Measurements from ENCODE around the gene PPIA.
"Not testable (repeated sequence)": the region's sequence is repeated elsewhere in the genome, so short reads cannot be mapped to it uniquely, and the experiment has no call there.

PPIA gene

GRCh38 chr7:44843440-44843839 lies 47.0 kb downstream of the PPIA start:
- DNase-seq = not testable (repeated sequence)

- no peak for DNase-seq
These were observed 49.0 kb downstream of the PPIA start for GRCh38 chr7:44845451-44845850.

DNA sequence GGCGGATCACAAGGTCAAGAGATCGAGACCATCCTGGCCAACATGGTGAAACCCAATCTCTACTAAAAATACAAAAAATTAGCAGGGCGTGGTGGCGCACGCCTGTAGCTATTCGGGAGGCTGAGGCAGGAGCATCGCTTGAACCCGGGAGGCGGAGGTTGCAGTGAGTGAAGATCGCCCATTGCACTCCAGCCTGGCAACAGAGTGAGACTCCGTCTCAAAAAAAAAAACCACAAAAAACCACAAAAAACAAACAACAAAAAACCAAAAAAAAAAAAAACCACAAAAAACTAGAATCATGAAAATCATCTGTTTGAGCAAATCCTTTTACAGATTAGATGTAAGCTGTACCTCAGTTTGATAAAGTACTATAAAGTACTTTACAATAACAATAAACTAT lies 49.9 kb downstream of the PPIA start:
- peak; percentile 8 to 49 for DNase-seq

DNA sequence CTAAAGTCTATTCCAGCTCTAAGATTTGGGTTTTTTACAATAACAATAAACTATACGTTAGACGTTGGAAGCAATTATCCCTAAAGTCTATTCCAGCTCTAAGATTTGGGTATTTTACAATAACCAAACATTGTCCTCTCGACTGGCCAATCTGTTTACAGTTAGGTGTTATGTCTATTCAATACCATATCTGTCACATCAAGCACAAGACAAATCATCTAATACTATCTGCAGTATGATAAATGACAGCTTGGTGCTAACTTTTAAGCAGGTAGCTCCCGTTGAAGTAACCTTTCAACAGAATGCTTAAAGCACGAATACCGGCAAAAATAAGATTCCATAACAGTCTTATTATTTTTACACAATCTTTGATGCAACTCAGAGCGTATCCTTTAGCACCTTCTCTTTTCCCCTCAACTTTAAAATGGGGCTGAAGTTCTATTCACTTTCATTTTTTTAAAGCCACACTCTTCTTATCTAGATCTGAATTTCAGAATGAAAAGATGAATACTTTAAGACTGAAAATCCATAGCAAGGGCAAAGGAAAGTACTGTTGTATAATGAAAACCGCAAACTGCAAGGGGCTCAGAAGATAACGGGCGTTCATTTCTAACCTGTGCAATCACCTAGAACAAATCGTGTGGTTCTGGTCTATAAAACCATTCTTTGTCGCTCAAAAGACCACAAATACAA lies 50.5 kb downstream of the PPIA start:
- no peak for DNase-seq

GRCh38 chr7:44847509-44847919 lies 51.0 kb downstream of the PPIA start:
- peak; percentile 90 to 91 for DNase-seq

GRCh38 chr7:44847920-44848634 lies 51.6 kb downstream of the PPIA start, which contains the start of gene H2AZ2:
Gene H2AZ2, minus strand, starts transcription at chr7:44848087. Its CDS starts 116 bp downstream, at chr7:44847971.
- DNase-seq = peak; percentile 100

GRCh38 chr7:44849259-44849884 lies 52.9 kb downstream of the PPIA start:
- DNase-seq = no peak

DNA sequence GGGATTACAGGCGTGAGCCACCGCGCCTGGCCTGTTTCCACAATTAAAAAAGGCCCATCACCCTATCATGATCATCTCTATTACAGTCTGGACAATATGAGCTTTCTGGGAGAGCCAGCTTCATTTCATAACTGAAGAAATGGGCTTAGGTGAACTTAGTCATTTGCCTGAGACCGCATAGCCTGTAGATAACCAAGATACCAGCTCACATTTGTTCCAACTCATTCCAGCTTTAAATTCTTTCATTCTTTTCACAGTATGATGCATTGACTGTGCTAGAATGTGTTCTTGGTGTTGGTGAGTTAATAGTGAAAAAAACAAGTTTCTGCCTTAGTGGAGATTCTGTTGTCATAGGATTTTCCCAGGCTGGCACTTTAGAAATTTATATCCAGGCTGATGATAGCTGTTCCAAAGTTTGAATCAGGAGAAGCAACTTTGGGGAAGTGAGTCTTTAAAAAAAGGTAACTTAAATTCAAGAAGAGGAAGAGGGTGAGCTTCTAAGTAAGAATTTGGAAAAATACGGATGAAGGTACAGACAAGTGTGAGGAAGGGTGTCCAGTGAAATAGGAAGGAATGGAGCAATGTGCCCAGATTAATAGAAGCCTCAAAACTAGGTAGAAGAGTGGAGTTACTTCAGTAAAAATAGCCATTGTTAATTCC lies 53.5 kb downstream of the PPIA start:
- no peak for DNase-seq

- DNase-seq = no peak
These were observed 56.1 kb downstream of the PPIA start for GRCh38 chr7:44852590-44852989.

Data from CD4-positive, alpha-beta T cell treated with Interferon alpha-2 for 1 hour (primary cell).